ENCODE results near the gene MRTO4. TPM values are rescaled to one million over a fixed set of nuclear protein-coding genes. Genes with fewer than 3 reads are reported as not detected.

Gene MRTO4
- total and polyA plus RNA-seq, 2 of the 13 experiments (the other 11 are each of a cell fraction or from before 2014, with no cell fraction given), result 28.1 to 59.2 TPM

GRCh38 chr1:19274636-19275035, 23.0 kb downstream of the MRTO4 start:
- Histone ChIP-seq H3K4me3 (replicated peaks in 1 of 3; ENCODE audit: insufficient read depth in 1 of 3, low read depth in 2 of 3, low read length in 3 of 3) (no peak overlapping the region), H3K4me1 (ENCODE audit: insufficient read depth, low read length) (peaks cover 38% of the 10 kb centered on the region), H3K36me3 (replicated peaks in 1 of 2; ENCODE audit: control insufficient read depth in 1 of 2, insufficient read depth in 2 of 2, low read length in 2 of 2) (no peaks in the 10 kb centered on the region), H3K9me3 (ENCODE audit: low read length) (no peaks in the 10 kb centered on the region), H3K79me2 (ENCODE audit: insufficient read depth, low read length) (no peaks in the 10 kb centered on the region), H3K27ac (ENCODE audit: extremely low read length, insufficient read depth, low read length) (no peak overlapping the region), H3K9ac (ENCODE audit: insufficient read depth, low read depth, low read length) (no peak overlapping the region), H2AFZ (ENCODE audit: low read length) (no peak overlapping the region), H4K20me1 (ENCODE audit: insufficient read depth, low read length) (no peaks in the 10 kb centered on the region), H3K4me2 (ENCODE audit: low read depth, low read length) (no peak overlapping the region), H3K27me3 (ENCODE audit: control insufficient read depth in 1 of 2, insufficient read depth in 2 of 2, low read length in 2 of 2) (no peaks in the 10 kb centered on the region)
- FAIRE-seq (no peak), DNase-seq (ENCODE audit: low spot score) (no peak), ATAC-seq (no peak)
- intact Hi-C loops (cut with micrococcal nuclease; ENCODE audit: unreplicated experiment), result no loop called here
- TF ChIP-seq DPF2 (CRISPR knock-in tag; IDR thresholded peaks at IDR 0.05; ENCODE audit: borderline replicate concordance, low read depth) (no peak), ZNF772 (CRISPR knock-in tag; IDR thresholded peaks at IDR 0.05) (no peak), MAF1 (CRISPR knock-in tag; IDR thresholded peaks at IDR 0.05; ENCODE audit: borderline replicate concordance) (no peak), JARID2 (CRISPR knock-in tag; IDR thresholded peaks at IDR 0.05; ENCODE audit: insufficient replicate concordance) (no peak), ZNF781 (CRISPR knock-in tag; IDR thresholded peaks at IDR 0.05; ENCODE audit: borderline replicate concordance, not compliant biosample characterization) (no peak), TRIM22 (IDR thresholded peaks at IDR 0.05) (no peak), KMT2B (CRISPR knock-in tag; IDR thresholded peaks at IDR 0.05) (no peak), TP53 (CRISPR knock-in tag; conservative IDR thresholded peaks at IDR 0.05) (no peak), SP4 (CRISPR knock-in tag; IDR thresholded peaks at IDR 0.05) (no peak), ZNF557 (CRISPR knock-in tag; IDR thresholded peaks at IDR 0.05) (no peak), MYPOP (CRISPR knock-in tag; IDR thresholded peaks at IDR 0.05) (no peak), ZNF33B (CRISPR knock-in tag; IDR thresholded peaks at IDR 0.05) (no peak), CBFB (CRISPR knock-in tag; IDR thresholded peaks at IDR 0.05) (no peak), ZFAT (CRISPR knock-in tag; conservative IDR thresholded peaks at IDR 0.05) (no peak), MED13 (CRISPR knock-in tag; IDR thresholded peaks at IDR 0.05) (no peak), ZNF24 (IDR thresholded peaks at IDR 0.05) (no peak), KMT2A (CRISPR knock-in tag; IDR thresholded peaks at IDR 0.05) (no peak), IRF2 (CRISPR knock-in tag; IDR thresholded peaks at IDR 0.05) (no peak), MTF1 (CRISPR knock-in tag; IDR thresholded peaks at IDR 0.05) (no peak)
- in situ Hi-C loops (cut with HindIII; ENCODE audit: extremely low pct_ligation_motif_present, low pct_unique_long_range_greater_than_20kb), result no loop called here
- WGBS (ENCODE audit: low lambda C conversion rate), result 94% methylated on average over 5 of the region's 5 CpGs
- CTCF ChIA-PET (ENCODE audit: low intra/inter-chr PET ratio, low total read pairs), result no interaction called here
- no TSS peak for BruUV-seq (replicated peaks)
- POLR2A ChIA-PET, result no interaction called here
